Activated gamma-delta T cell (primary cell): Measurements from ENCODE around the gene REEP5.
"Not testable (repeated sequence)": the region's sequence is repeated elsewhere in the genome, so short reads cannot be mapped to it uniquely, and the experiment has no call there.

ENCODE experiments used
- DNase-seq: peaks from one replicate; lab custom pipeline; 2025; lab: John Stamatoyannopoulos, UW
- total RNA-seq, 2 donors: gene quantifications; one replicate each; lab custom pipeline; 2026; lab: John Stamatoyannopoulos, UW

The REEP5 gene
- total RNA-seq = 95.3 to 155 reads per million in 2 donors

DNA sequence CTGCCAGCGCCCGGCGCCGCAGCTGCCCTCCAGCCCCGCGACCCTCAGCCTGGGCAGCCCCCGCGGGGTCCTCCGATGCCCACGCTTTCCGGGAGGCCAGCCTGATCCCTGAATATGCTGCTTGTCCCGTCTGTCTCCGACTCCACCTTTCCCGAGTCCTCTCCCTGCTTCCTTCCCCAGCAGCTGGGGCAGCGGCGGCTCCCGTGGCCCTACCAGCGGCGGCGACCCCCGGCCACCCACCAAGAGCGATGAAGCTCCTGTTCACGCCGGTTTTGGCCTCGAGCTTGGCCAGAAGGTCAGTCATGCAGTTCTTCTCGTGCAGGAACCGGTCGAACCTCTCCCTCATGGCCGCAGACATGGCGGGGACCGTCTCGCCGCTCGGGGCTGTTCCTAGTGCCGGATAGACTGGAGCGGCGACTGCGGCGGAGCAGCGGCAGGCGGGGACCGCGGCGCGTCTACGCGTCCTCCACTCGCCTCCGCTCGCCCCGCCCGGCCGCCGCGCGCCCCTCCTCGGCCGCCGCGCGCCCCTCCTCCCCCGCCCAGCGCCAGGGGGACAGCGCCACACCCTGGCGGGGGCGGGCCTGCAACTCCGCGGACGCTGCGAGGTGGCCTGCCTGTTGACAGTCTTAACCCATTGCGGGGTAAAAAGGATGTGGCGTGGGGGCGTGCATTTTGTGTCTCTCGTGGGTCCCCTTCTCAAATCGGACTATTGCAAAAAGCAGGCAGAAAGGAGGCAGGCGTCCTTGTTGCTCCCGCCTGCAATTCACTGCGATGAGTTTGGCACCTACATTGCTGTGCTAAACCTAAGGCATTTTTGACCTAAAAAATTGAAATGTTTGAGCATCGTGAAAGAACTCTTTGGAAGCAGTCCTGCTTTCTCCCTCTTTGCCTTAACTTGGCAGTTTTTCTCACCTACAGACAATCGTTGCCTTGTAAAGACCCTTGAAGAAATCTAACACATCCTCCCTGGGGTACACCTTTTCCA is at the start of gene REEP5:
REEP5 (minus strand) TSS at position 395 of the 985 bp plus-strand sequence; CDS start at position 358, 37 bp downstream.
- DNase-seq = peak; percentile 81

DNA sequence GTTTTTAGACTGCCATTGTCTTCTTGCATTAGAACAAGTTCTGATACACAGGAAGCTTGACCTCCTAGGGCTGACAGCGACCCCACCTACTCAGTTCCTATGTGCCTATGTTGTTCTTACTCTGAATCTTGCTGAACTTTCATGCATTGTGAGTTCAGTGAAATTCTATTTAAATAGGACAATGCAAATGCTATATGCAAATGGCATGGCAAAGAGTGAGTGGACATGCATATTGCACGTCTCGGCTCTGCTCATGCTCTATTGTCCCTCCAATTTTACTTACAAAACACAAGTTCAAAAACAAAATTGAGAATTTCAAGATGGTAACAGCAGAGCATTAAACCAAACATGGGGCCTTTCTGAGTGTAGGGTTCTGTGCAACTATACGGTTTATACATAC is 49.2 kb upstream of the REEP5 start:
- DNase-seq = no peak

DNA sequence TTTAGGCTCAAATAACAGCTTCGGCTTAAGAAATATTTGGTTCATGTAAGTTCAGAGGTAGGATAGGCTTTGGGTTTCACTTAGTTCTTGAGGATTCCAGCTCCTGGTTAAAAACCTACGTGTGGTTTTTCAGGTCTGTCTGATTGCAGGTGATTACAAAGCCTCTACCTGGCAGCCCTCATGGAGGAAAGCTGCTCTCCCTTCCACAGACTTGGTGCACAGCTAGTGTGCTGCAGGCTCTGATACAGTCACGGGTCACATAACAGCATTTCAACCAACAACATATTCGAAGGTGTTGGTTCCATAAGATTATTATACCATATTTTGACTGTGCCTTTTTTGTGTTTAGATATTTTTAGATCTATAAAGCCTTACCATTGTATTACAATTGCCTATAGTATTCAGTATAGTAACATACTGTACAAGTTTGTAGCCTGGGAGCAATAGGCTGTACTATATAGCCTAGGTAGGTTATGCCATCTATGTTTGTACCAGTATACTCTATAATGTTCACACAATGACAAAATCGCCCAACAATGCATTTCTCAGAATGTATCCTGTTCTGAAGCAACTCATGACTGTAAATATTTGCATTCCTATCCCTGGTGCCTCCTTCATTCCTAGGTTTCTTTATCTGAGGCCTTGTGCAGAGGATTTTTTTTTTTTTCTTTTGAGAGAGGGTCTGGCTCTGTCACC is 46.5 kb upstream of the REEP5 start:
- DNase-seq = no peak

DNA sequence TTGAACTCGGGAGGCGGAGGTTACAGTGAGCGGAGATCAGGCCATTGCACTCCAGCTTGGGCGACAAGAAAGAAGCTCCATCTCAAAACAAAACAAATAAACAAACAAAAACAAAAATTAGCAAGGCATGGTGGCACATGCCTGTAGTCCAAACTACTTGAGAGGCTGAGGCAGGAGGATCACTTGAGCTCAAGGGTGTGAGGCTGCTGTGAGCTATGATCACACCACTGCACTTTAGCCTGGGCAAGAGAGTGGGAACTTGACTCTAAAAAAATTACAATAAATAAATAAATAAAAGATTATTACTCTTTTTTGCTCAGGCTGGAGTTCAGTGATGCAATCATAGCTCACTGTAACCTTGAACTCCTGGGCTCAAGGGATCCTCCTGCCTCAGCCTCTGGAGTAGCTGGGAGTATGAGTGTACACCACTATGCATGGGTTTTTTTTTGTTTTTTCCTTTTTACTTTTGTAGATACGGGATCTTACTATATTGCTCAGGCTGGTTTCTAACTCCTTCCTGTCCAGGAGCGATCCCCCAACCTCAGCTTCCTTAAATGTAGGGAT is 45.6 kb upstream of the REEP5 start:
- no peak for DNase-seq

DNA sequence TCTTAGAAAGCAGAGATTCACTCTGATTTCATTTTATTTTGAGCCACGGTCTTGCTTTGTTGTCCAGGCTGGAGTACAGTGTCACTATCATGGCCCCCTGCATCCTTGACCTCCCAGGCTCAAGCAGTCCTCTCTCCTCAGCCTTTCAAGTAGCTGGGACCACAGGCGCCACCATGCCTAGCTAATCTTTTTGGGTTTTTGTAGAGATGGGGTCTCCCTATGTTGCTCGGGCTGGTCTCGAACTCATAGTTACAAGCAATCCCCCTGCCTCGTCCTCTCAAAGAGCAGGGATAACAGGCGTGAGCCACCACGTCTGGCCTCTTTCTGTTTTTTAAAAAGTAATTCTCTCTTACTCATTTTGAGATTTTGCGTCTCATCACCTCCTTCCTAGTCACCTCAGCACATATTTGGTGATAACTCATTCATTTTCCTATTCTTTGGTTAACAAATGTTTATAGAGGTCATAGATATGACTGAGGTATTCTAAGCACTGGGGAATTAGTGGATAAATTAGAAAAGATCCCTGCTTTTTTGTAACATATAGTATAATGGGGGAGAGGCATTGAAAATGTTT is 43.8 kb upstream of the REEP5 start:
- DNase-seq = no peak

DNA sequence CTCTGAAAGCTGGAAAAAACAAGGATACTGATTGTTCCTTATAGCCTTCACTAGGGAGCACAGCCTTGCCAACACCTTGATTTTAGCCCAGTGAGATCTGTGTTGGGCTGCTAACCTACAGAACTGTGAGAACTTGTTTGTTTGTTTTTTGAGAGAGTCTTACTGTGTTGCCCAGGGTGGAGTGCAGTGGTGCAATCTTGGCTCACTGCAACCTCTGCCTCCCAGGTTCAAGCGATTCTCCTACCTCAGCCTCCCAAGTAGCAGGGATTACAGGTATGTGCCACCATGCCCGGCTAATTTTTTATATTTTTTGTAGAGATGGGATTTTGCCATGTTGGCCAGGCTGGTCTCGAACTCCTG is 41.3 kb upstream of the REEP5 start:
- not testable (repeated sequence) for DNase-seq

DNA sequence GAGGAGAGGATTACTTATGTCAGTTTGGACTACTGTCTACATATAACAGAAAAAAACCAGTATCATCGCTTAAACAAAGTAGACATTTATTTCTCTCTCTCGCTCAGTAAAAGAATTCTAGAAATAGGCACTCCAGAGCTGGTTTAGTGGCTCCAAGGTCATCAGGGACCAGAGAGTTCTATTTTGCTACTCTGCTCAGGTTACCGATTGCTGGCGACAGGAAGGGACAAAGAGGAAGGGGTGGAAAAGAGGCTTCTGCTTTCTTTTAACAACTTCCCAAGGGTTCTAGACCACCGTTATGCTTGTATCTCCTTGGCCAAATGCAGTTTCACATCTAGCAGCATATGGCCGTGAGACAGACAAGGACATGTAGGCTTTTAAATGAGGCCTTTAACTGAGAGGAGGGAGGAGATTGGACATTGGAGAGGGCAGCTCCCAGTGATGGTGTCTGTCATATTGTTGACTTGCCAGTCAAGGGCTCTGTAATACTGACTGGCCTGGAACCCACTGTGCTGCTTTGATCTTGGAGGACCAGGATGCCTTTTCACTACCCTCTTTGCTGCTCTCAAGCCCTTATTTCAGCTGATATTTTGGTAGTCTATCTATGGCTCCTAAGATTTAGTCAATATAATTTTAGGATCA is 39.0 kb upstream of the REEP5 start:
- DNase-seq = no peak

DNA sequence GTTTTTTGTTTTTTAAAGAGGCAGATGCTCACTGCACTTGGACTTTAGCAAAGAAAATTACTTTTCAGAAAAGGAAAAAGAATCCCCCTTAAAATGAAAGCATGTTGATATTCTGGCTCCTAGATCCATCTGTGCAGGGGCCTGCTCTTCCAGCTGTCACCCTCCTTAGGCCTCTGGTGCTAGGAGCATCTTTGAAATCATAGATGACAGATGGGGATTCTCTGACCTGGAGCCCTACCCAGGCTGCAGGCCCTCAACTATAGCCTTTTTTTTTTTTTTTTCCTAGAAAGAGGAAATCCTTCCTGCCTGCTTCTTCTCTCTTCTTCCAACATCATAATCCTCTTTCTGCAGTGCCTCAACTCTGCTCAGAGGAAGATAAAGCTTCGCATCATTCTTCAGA is 38.3 kb upstream of the REEP5 start:
- no peak for DNase-seq

DNA sequence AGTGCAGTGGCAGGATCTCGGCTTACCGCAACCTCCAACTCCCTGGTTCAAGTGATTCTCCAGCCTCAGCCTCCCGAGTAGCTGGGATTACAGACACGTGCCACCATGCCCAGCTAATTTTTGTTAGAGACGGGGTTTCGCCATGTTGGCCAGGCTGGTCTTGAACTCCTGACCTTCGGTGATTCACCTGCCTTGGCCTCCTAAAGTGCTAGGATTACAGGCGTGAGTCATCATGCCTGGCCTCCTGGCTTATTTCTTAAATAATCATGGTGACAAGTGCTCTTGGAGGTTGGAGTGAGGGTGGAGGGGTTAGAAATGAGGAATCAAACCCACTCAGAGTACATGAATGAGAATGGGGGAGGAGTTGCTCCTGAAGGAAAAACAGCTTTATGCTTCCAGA is 37.8 kb upstream of the REEP5 start:
- DNase-seq = not testable (repeated sequence)

DNA sequence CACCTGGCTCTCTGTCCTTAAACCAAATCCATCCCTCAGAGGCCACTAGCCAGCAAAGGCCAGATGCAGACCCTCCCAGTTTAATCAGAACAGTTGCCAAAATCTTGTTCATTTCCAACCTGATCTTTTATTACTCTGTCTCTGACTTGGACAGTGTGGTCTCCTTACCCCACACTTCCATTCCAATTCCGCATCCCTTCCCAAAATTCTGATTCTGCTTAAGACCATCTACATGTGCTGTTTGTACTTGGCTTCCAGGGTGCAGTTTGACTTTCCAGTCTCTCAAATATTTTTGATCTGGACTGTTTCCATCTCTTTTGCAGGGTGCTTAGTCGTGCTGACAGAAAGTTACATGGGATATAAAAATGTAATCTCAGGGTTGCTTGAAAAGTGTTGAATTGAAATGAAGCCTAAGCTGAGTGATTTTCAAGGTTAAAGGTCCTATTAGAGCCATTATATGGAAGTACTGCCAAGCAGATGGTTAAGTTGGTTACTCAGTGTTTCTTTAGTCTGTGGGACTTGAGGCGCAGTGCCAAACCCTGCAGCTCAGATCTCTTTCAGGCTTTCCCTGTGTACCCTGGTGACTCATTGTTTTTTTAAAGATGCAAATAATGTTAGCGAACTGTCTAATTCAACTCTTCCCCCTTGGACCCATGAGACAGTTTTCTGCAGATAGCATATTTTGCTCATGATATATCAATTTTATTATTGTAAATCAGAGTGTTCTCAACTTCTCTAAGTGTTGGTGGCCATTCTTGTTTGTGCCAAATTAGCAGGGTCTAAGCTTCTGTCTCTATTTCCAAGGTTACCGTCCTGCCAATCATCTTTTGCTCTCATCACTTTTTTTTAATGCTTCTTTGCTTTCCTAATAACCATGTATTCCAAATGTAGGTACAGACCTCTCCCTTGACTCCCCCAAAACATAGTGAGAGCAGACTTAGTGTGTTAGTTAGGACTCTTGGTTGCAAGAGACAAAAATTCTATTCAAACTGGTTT is 36.4 kb upstream of the REEP5 start:
- no peak for DNase-seq

DNA sequence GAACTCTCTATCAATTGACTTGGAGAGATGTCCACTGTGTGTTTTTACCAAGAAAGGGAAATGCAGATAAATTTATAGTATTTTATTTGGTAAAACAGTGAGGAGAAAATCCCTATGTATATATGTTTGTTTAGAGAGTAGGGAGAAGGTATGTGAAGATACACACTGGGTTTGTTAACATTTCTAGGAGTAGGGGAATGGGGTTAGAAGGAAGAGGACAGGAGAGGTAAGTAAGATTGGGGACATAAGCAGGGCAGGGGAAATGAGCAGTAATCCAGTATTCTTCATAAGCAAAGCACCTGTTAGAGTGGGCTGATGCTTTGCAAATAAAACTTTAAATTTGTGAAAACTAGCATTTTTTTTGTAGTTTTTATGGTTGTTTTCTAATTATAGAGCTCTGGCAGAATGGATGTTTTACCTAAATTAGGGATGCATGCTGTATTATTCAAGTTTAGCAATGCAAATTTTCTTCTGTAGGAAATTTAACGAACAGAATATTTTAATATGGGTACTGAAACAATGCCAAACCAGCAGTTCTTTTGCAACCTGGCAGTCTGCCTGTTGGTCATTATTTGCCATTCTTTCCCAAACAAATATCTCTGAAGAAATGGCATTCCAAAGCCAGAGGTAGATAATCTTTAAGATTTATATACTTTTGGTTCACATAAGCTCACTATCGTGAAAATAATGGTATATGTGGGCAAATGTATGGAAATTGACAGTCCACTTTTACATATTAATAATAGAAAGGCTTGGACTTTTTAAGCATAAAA is 35.2 kb upstream of the REEP5 start:
- DNase-seq = no peak

DNA sequence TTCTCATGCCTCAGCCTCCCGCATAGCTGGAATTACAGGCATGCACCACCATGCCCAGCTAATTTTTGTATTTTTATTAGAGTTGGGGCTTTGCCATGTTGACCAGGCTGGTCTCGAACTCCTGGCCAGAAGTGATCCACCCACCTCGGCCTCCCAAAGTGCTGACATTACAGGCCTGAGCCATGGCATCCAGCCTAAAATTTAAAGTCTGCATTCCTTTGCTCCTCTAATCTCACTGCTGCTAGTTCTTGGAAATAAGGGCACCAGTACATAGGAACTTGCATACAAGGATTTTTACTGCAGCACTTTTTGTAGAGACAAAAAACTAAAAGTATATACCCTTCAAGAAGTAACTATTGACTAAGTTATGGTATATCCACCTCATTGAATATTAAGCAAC is 34.6 kb upstream of the REEP5 start:
- DNase-seq = no peak

DNA sequence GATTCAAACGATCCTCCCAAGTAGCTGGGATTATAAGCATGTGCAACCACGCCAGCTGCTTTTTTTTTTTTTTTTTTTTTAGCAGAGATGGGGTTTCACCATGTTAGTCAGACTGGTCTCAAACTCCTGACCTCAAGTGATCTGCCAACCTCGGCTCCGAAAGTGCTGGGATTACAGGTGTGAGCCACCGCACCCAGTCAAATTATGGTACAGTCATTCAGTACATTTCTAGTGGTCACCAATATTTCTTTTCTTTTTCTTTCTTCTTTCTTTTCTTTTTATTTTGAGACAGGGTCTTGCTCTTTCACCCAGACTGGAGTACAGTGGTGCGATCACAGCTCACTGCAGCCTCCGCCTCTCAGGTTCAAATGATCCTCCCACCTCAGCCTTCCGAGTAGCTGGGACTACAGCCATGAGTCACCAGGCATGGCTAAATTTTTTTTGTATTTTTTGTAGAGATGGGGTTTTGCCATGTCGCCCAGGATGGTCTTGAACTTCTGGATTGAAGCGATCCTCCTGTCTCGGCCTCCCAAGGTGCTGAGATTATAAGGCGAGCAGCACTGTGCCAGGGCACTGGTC is 29.2 kb upstream of the REEP5 start:
- no peak for DNase-seq

DNA sequence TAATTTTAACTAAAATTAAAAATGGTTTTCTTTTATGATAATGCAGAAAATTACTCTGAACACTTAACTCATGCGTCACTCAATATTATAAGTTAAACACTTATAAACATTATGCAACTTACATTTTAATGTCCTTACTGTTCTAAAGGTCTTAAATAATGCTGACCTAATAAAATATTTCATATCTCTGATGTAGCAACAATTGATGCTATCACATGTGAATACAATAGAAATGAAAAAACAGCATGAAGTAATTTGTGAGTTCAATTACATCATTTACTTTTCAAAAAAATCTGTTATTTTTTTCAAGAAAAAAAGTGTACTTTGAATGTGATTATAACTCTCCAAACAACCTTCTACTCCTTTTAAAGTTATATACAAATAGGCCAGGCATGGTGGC is 26.4 kb upstream of the REEP5 start:
- DNase-seq = no peak

DNA sequence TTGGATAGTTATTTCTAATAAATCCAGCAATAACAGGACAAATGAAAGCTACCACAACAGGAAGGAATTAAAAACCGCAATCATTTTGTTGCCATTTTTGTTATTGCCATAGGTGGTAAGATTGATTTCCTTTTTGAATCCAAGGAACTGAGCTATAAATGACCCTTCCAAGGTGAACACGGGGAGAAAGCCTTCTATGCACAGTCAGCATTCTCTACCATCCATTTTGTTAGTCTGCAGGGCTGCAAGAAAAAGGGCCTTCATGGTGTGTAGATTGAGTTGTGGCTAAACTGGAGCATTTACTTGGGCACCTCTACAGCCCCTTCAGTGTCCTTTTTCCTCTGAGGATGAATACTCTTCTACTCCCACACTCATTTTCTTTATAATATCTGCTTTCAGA is 18.6 kb upstream of the REEP5 start:
- DNase-seq = no peak

DNA sequence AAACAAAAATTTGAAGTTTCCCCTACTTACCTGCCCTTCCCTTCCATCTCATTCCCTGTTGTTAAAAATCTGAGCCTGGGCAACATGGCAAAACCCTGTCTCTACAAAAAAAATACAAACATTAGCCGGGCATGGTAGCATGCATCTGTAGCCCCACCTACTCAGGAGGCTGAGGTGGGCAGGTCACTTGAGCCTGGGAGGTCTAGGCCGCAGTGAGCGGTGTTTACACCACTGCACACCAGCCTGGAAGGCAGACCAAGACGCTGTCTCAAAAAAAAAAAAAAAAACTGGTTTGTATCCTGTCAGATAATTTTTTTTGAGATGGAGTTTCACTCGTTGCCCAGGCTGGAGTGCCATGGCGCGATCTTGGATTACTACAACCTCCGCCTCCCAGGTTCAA is 16.3 kb upstream of the REEP5 start:
- DNase-seq = no peak

DNA sequence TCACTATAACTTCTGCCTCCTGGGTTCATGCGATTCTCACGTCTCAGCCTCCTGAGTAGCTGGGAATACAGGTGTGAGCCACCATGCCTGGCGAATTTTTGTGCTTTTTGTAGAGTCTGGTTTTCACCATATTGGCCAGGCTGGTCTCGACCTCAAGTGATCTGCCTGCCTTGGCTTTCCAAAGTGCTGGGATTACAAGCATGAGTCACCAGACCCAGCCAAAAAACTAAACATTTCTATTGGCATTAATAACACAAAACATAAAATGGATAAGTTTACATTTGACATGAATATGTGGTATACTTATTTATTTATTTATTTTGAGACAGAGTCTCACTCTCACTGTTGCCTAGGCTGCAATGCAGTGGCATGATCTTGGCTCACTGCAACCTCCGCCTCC is 13.6 kb upstream of the REEP5 start:
- no peak for DNase-seq

DNA sequence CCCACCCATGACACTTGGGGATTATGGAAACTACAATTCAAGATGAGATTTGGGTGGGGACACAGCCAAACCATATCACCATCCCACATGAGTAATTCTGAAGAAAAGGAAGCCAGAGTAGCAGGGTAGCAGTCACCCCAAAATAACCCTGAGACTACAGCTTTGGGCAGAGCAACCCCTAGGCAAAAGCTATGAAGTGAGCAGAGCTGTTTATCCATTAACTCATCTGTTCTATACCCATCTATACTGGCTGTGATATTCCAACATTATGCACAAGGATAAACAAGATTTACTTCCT is 12.3 kb upstream of the REEP5 start:
- no peak for DNase-seq

DNA sequence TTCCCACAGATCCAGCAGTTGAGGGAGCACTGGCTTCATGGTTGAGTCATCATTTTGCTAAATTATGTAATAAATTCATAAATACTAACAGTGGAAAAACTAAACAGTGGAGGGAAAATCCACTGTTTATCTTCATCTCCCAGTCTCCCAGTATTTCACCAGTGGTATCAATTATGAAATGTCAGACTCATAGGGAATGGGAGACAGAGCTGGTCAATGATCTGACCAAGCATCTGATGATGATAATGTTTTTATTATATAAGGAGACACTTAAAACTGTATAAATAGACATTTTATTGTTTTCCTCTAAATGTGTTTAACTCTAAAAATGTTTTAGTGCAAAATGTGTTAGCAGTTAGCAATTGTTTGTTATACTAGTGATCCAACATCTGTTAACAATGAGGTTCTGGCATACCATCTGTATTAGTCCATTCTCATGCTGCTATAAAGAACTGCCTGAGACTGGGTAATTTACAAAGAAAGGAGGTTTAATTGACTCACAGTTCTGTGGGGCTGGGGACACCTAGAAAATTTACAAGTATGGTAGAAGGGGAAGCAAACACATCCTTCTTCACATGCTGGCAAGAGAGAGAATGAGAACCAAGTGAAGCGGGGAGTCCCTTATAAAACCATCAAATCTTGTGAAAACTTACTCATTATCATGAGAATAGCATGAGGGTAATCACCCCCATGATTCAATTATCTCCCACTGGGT is 11.8 kb upstream of the REEP5 start:
- DNase-seq = no peak
